Stimulated activated CD4-positive, alpha-beta T cell treated with anti-CD3 and anti-CD28 coated beads, Interleukin-4, amount 100 ng/mL, for 1 hour (primary cell): ENCODE measurements around the gene RPL7A.
"Not testable (repeated sequence)": the region's sequence is repeated elsewhere in the genome, so short reads cannot be mapped to it uniquely, and the experiment has no call there.

ENCODE experiments used
- DNase-seq: peaks from one replicate; pipeline ENCODE4 v3.0.0-alpha.2; 2020

RPL7A gene

DNA sequence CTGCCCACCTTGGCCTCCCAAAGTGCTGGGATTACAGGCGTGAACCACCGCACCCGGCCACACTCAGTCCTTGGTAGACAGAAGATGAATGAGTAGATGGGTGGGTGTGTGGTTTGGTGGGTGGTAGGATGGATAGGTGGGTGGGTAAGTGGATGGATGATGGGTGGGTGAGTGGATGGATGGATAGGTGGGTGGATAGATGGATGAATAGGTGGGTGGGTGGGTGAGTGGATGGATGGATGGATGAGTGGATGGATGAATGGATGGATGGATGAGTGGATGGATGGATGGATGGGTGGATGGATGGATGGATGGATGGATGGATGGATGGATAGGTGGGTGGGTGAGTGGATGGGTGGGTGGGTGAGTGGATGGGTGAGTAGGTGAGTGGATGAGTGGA lies 44.3 kb downstream of the RPL7A start:
- not testable (repeated sequence) for DNase-seq

DNA sequence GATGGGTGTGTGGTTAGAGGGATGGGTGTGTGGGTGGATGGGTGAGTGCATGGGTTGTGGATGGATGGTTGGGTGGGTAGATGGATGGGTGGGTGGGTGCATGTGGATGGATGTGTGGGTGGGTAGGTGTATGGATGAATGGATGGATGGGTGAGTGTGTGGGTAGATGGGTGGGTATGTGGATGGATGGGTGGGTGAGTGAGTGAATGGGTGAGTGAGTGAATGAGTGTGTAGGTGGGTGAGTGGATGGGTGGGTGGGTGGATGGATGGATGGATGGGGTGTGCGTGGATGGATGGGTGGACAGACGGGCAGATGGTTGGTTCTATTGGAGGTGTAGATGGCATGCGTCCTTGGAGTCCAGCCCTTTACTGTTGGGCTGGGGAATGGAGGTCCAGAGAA lies 45.4 kb downstream of the RPL7A start:
- DNase-seq: no peak

DNA sequence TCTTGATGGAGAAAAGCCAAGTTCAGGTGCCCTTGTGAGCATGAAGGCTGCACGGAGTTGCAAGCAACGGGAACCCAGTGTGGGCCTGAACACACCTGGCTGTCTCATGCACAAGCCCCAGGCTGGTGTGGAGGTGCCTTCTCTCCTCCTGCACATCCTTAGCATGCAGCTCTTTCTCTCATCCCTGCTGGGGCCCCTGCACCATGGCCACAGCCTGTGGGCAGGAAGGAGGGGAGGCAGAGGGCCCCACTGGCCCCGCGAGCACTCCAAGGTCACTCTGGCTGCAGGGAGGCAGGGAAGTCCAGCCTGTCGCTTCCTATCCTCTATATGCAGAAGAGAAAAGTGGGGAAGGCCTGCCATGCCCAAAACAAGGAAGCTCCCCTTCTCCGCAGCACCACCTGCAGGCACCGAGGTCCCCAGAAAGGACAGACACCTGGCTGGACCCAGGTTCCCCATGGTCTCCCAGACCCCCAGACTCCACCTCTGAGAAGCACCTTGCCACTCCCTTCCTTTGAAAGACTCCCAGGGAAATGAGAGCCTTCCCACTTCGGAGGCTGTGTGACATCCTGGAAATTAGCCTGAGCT lies 46.8 kb downstream of the RPL7A start:
- no peak for DNase-seq

DNA sequence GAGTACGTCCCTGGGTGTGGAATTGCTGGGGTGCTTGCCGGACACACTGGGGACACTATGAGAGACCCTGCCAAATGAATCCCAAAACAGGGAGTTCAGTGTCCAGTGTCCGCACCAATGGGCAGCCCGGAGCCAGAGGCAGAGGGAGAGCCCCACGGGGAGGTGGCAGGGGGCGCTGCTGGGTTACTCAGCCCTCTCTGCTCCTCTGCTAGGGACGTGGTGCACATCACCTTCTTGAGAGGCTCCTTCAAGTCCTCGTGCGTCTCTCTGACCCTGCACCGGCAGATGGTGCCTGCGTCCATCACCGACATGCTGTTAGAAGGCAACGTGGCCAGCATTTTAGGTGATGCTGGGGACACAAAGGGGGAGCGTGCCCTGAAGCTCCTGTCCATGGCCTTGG lies 48.9 kb downstream of the RPL7A start:
- no peak for DNase-seq

DNA sequence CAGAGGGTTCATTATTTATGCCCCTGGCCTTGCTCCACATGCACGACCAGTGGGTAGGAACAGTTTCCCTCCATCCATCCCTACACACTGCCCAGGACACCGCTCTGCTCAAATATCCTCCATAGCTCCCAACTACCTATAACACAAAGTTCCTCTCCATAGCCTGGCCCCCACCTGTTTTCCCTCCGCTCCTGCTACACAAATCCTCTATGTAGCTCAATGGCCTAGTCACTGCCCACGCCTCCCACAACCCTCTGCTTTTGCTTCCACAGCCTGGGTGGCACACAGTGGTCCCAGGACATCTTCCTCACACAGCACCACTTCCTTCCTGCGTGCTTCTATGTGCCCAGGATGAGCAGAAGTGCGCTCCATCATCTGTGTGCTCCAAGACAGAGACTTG lies 49.4 kb downstream of the RPL7A start:
- no peak for DNase-seq

DNA sequence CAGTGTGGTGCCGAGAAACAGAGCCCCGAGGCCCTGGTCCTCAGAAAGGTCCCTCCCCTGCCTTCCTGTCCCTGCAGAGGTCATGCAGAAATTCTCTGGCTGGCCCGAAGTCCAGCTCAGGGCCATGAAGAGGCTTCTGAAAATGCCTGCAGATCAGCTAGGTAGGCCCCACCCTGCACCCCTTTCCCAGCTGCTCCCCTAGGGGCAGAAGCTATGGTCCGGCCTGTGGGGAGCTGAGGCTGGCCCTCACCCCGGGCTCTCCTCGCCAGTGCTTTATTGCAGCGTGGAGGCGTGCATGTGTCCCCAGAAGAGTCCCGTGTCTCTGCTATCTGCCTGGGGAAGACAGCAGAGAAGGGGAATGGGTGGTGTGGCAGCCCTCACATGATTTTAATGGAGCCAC lies 49.9 kb downstream of the RPL7A start:
- DNase-seq: no peak

DNA sequence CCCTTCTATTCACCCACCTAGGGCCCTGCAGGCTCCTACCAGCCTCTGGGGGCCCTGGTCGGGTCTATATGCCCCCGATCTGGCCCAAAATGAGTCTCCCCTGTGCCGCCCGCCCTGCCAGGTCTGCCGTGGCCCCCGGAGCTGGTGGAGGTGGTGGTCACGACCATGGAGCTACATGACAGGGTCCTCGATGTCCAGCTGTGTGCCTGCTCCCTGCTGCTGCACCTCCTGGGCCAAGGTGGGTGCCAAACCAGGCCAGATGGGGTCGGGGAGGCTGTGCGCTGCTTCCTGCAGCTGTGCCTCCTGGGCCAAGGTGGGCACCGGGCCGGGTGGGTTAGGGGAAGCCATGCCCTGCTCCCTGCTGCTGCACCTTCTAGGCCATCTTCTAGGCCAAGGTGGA lies 52.3 kb downstream of the RPL7A start:
- DNase-seq: no peak
